ENCODE measurements around the gene RBMS1.

The RBMS1 gene

GRCh38 chr2:160478660-160479059, 14.9 kb downstream of the RBMS1 start:
- Histone ChIP-seq H3K27ac (no peak overlapping the region), H3K4me3 (IDR thresholded peaks at IDR 0.05; ENCODE audit: insufficient read depth, low read depth, low read length) (no peak overlapping the region), H3K9ac (no peak overlapping the region), H3K36me3 (ENCODE audit: insufficient read depth) (no peaks in the 10 kb centered on the region), H3K79me2 (ENCODE audit: insufficient read depth, low read depth) (no peaks in the 10 kb centered on the region), H3K4me2 (no peak overlapping the region), H3K4me1 (ENCODE audit: low read depth, poor library complexity, severe bottlenecking) (no peaks in the 10 kb centered on the region), H3K27me3 (ENCODE audit: insufficient read depth, low read depth) (no peaks in the 10 kb centered on the region), H2AFZ (ENCODE audit: low read depth) (no peak overlapping the region), H4K20me1 (ENCODE audit: insufficient read depth) (no peaks in the 10 kb centered on the region)
- TF ChIP-seq CTCF (conservative IDR thresholded peaks at IDR 0.05; ENCODE audit: low read depth, low read length): no peak

- TF ChIP-seq CTCF (conservative IDR thresholded peaks at IDR 0.05; ENCODE audit: low read depth, low read length): no peak
- Histone ChIP-seq H3K4me2 (no peak overlapping the region), H3K36me3 (ENCODE audit: insufficient read depth) (no peaks in the 10 kb centered on the region), H4K20me1 (ENCODE audit: insufficient read depth) (no peaks in the 10 kb centered on the region), H3K27ac (no peak overlapping the region), H2AFZ (ENCODE audit: low read depth) (no peak overlapping the region), H3K9ac (no peak overlapping the region), H3K27me3 (ENCODE audit: insufficient read depth, low read depth) (no peaks in the 10 kb centered on the region), H3K4me3 (IDR thresholded peaks at IDR 0.05; ENCODE audit: insufficient read depth, low read depth, low read length) (no peak overlapping the region), H3K79me2 (ENCODE audit: insufficient read depth, low read depth) (no peaks in the 10 kb centered on the region), H3K4me1 (ENCODE audit: low read depth, poor library complexity, severe bottlenecking) (no peaks in the 10 kb centered on the region)
Observed at GRCh38 chr2:160477032-160477431, 16.6 kb downstream of the RBMS1 start.

GRCh38 chr2:160474891-160475787, 18.5 kb downstream of the RBMS1 start:
- H3K36me3 ChIP-seq (ENCODE audit: insufficient read depth): no peaks in the 10 kb centered on the region
- H4K20me1 ChIP-seq (ENCODE audit: insufficient read depth): no peaks in the 10 kb centered on the region
- no peak for TF ChIP-seq CTCF (conservative IDR thresholded peaks at IDR 0.05; ENCODE audit: low read depth, low read length)
- no peaks in the 10 kb centered on the region for H3K79me2 ChIP-seq (ENCODE audit: insufficient read depth, low read depth)
- no peaks in the 10 kb centered on the region for H3K27me3 ChIP-seq (ENCODE audit: insufficient read depth, low read depth)
- no peak overlapping the region for H3K9ac ChIP-seq
- no peaks in the 10 kb centered on the region for H3K4me1 ChIP-seq (ENCODE audit: low read depth, poor library complexity, severe bottlenecking)
- H3K4me3 ChIP-seq (IDR thresholded peaks at IDR 0.05; ENCODE audit: insufficient read depth, low read depth, low read length): no peak overlapping the region
- H3K27ac ChIP-seq: no peak overlapping the region
- H2AFZ ChIP-seq (ENCODE audit: low read depth): no peak overlapping the region
- H3K4me2 ChIP-seq: no peak overlapping the region

- no peak overlapping the region for H3K4me2 ChIP-seq
- H3K4me3 ChIP-seq (IDR thresholded peaks at IDR 0.05; ENCODE audit: insufficient read depth, low read depth, low read length): no peak overlapping the region
- no peak overlapping the region for H3K9ac ChIP-seq
- no peaks in the 10 kb centered on the region for H4K20me1 ChIP-seq (ENCODE audit: insufficient read depth)
- H3K36me3 ChIP-seq (ENCODE audit: insufficient read depth): no peaks in the 10 kb centered on the region
- H3K27ac ChIP-seq: no peak overlapping the region
- no peak overlapping the region for H2AFZ ChIP-seq (ENCODE audit: low read depth)
- no peaks in the 10 kb centered on the region for H3K4me1 ChIP-seq (ENCODE audit: low read depth, poor library complexity, severe bottlenecking)
- no peaks in the 10 kb centered on the region for H3K27me3 ChIP-seq (ENCODE audit: insufficient read depth, low read depth)
- TF ChIP-seq CTCF (conservative IDR thresholded peaks at IDR 0.05; ENCODE audit: low read depth, low read length): no peak
- no peaks in the 10 kb centered on the region for H3K79me2 ChIP-seq (ENCODE audit: insufficient read depth, low read depth)
Observed at GRCh38 chr2:160474319-160474645, 19.3 kb downstream of the RBMS1 start.
